HG02588 (cell line): ENCODE data around the gene MOB1B.
"Not testable (repeated sequence)": the region's sequence is repeated elsewhere in the genome, so short reads cannot be mapped to it uniquely, and the experiment has no call there.

Experiments
- ATAC-seq: cut with Tn5 transposase; IDR thresholded peaks from one replicate; pipeline ENCODE4 v1.9.1; 2021; ENCODE audit warnings: mild to moderate bottlenecking, moderate library complexity; ENCODE audit not compliant: unreplicated experiment

The MOB1B gene

GRCh38 chr4:71005025-71005424 lies 102.9 kb downstream of the MOB1B start:
- not testable (repeated sequence) for ATAC-seq

GRCh38 chr4:71006203-71006907 lies 104.2 kb downstream of the MOB1B start:
- ATAC-seq, result peak; percentile 83

- ATAC-seq, result no peak
Measured at GRCh38 chr4:71008196-71008595, 106.0 kb downstream of the MOB1B start.

GRCh38 chr4:71009086-71009485 lies 106.9 kb downstream of the MOB1B start:
- ATAC-seq, result no peak

GRCh38 chr4:71009890-71010588 lies 107.9 kb downstream of the MOB1B start:
- no peak for ATAC-seq

GRCh38 chr4:71011451-71011850 lies 109.3 kb downstream of the MOB1B start:
- no peak for ATAC-seq

GRCh38 chr4:71017391-71017790 lies 115.2 kb downstream of the MOB1B start:
- not testable (repeated sequence) for ATAC-seq

- no peak for ATAC-seq
Measured at GRCh38 chr4:71020611-71021010, 118.4 kb downstream of the MOB1B start.

- ATAC-seq, result no peak
Measured at GRCh38 chr4:71025654-71026053, 123.5 kb downstream of the MOB1B start.

GRCh38 chr4:71026086-71026485 lies 123.9 kb downstream of the MOB1B start:
- no peak for ATAC-seq

- no peak for ATAC-seq
Measured at GRCh38 chr4:71027611-71028010, 125.4 kb downstream of the MOB1B start.

GRCh38 chr4:71029504-71029903 lies 127.3 kb downstream of the MOB1B start:
- no peak for ATAC-seq

- not testable (repeated sequence) for ATAC-seq
Measured at GRCh38 chr4:71032106-71032505, 129.9 kb downstream of the MOB1B start.
